HG03139 (cell line): ENCODE results near the gene ARHGAP20.
"Not testable (repeated sequence)": the region's sequence is repeated elsewhere in the genome, so short reads cannot be mapped to it uniquely, and the experiment has no call there.

ENCODE experiments used
- ATAC-seq: cut with Tn5 transposase; IDR thresholded peaks from one replicate; pipeline ENCODE4 v1.9.1; 2021; ENCODE audit not compliant: unreplicated experiment

ARHGAP20 gene

DNA sequence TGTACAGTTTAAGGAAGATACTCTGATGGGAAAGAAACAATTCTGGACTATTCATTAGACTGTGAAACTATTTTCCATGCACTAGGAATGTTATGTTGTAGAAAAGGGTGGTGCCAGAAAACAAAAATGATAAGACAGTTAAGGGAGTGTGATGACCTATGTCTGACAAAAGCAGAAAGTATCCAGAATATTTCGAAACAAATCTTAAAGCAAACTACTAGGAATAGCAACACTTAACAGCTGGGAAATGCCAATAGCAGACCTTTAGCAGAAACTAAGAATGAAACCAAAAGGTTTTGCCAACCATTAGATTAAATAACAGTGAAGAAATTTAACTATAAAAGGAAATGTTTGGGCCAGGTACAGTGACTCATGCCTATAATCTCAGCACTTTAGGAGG is 3.3 kb upstream of the ARHGAP20 start:
- ATAC-seq: no peak

DNA sequence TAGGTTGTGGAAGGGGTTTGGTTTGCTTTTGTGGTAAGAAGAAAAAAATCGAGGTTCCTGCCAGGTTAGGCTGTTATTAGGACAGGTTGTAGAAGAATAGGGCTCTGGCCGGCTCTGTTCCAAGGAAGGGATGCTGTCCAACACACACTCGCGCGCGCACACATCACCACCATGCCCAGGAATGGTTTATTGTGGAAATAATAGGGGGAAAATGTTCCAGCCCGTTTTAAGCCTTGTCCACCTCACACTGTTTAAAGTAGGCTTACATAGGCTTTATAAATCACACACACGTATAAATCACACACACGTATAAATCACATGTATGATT is 1.2 kb upstream of the ARHGAP20 start:
- ATAC-seq: no peak

GRCh38 chr11:110712659-110713448 is 617 bp upstream of the ARHGAP20 start:
- no peak for ATAC-seq

- no peak for ATAC-seq
These were observed 825 bp downstream of the ARHGAP20 start for GRCh38 chr11:110711448-110711775.

DNA sequence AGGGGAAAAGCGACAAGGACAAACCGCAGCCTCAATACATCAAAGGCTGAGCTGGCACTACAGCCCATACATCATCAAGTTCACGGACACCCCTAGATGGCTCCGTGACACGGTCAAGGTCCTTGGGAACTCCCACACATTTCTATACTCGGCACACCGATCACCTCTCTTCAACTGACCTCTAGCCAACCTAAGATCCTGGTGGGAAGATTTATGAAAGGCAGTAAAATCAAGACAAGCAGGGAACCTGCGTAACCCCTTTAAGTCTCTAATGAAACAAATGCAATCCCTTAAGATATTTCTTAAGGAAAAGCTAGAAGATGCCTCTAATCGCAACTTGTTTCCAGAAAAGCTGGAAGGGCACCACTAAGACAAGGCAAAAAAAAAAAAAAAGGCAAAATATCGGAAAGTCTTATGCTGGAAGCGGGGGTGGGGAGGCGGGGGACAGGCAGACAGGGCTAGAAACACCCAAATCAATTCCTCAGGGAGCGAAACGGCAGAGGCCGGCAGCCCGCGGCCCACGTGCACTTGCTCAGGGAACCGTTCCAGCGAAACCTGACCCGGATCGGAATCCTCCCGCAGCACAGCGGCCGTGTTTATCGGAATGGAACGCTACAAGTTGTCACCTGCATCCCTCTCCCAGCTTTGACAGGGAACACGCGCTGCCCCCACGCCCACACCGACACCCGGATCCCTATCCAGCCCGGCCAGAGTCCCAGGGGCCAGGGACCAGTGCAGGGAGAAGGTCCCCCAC is 1.4 kb downstream of the ARHGAP20 start:
- ATAC-seq: no peak

DNA sequence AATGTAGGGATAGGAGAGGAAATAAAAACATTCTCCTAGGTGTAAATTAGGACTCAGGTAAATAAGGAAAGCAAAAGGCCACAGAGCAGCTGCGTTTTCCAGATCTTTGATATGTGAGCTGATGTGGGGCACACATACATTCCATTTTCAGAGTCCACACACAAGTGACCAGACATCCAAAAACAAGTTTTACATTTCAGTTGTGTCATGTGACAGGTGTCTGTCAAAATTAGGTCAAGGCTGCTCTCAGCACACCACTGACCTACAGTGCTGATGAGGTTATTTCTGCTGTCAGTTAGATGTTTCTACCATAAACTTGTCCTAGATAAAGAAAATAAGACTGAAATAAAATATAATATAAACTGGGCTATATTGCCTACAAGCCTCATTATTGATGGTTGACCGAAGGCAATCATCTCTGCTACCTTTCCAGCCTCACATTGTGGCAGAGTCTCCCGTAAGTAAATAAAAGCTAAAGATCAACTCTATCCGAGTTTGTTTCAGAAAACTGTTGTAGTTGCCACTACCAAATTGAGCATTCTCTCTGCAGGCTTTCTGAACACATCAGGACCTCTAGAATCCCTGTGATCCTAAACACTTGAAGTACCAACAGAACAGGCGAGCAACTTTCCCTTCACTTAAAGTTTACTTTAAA is 7.9 kb downstream of the ARHGAP20 start:
- no peak for ATAC-seq

DNA sequence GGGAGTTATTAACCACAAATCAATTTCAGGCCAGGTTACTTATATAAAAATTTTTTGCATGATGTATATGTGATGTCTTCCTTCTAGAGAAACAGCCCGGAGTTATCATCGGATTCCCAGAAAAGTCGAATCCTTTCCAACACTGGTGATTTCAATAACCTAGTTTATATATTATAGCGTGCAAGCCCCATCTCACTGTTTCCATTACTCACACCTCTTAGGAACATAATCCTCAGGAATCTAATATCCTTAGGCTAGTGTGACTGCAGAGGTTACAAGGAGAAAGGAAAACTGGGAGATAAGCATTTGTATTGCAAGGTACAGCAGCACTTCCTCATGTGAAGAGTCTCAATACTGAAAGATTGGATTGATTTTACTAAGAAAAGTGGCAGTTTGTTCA is 20.3 kb downstream of the ARHGAP20 start:
- no peak for ATAC-seq

DNA sequence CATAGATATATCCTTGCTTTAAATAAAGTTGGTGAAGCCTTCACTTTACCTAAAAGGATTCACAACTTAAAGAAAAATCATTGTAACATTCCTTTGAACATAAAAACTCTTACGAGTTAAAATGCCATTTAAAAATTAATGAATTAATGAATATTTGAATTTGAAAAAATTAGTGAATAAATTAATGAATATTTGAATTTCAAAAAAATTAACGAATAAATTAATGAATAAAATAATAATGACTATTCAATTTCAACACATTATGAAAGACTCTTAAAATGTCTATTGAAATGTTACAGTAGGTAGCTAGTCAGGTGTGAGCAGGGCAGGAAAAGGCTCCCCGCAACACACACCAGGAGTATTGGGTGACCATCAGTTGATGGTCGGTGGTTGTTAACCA is 22.9 kb downstream of the ARHGAP20 start:
- ATAC-seq: no peak

DNA sequence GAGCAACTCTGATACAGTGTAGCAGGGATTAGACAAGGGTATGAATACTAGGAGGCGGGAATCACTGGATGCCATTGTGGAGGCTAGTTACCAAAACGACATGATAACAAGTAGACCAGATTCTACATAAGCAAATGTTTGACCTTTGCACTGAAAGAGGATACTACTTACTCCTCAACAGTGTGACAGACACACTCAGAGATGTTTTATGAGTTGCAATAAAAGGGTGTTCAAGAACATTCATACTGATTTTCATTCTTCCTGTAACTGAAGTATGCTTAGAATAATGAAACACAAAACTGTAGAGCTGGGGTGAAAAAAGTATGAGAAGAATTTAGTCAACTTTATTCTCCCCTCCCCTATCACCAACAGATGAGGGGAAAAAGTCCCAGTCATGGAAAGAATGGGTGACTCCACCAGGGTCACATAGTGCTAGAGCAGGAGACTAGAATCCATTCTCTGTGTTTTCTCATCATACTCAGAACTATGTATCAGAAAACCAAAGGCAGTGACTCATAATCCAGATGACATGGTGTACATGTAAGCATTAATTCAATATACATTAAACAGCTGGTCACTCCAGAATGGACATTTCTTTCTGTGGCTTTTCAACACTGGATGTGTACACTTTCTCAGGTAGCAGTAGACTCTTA is 32.8 kb downstream of the ARHGAP20 start:
- no peak for ATAC-seq

DNA sequence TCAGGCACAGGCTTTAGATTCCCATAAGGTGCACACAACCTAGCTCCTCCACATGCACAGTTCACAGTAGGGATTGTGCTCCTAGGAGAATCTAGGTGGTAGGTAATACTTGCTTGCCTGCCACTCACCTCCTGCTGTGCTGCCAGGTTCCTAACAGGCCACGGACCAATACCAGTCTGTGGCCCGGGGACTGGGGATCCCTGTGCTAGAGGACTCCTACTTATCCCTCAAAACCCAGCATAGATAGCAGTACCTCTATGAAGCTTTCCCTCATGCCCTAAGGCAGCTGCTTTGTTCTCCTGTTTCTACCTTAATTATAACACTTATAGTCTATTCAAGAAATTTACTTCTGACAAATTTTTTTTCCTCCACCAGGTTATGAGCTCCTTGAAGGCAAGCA is 36.7 kb downstream of the ARHGAP20 start:
- no peak for ATAC-seq

DNA sequence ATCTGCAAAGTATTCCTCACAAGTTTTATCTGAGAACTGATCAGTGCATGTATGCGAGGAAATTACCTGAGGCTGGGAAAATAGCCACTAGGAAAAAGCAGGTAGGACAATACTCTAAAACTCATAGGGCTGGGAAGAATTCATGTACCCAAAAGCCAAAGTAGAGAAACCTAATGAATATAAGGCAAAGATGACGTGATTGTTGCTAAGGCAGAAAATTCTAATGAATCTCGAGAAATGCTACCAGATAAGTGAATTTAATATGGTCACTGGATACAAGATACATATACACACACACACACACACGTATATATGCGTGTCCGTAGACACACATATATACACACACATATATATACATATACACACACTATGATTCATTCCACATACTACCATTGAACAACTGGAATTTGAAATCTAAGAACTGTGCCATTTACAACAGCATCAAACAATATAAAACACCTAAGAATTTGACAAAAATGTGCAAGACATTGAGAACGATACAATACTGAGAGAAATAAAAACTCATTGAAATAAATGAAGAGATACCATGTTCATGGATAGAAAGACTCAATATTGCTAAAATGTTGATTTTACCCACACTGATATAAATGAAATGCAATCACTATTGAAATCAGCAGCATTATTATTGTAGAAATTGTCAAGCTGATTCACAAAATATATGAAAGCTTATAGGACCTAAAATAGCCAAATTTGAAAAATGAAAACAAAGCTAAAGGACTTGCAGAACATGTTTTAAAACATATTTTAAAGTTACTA is 46.4 kb downstream of the ARHGAP20 start:
- no peak for ATAC-seq

DNA sequence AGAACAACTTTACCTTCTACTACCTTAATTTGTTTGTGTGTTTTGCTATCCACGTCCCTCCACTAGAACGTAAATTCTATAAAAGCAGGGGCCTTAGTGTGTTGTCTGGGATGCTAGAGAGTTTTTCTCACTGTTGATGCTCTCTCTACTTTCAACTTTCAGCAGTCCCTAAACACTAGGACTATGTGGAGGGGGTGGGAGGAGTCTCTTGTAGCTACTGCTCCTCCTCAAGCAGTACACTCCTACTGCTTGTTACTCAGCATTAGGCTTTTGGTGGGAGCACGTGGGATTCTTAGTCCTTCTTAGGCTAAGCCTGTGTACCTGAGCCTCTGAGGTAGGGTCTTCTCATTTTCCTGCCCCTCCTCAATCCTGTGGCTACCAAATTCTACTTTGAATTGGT is 56.3 kb downstream of the ARHGAP20 start:
- ATAC-seq: no peak

DNA sequence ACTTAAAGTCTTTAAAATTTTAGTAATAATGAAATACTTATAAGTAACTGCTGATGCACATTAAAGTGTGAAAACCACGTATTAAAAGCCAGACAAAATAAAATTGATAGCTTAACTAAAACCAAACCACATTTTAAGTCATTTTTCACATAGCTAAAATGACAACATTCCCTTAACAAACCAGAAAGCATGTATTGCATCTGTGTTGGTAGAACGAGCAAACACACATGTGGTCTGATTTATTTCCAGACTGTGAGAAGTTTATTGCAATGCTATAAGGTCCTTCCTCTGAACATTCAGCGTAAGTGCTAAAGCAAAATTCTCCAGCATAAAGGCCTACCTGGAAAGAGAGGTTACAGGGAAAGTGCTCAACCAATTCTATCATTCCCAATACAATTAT is 57.8 kb downstream of the ARHGAP20 start:
- ATAC-seq: no peak

GRCh38 chr11:110645253-110645652 is 67.0 kb downstream of the ARHGAP20 start:
- ATAC-seq: no peak

DNA sequence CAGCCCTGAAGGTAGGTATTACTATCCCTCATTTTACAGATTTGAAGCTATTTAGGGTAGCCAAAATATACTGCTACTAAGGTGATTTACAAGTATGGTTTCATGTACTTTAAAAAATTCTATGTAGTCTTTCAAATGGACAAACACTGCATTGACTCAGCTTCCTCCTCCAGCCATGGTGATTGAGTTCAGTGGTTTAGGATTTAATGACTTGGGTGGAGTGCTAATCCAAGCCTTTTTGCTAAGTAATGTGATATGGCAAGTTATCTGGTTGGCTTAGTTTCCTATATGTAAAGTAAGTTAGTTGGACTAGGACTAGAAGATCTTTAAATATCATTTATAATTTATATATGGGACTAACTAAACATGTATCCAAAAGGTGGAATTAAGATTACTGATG is 77.9 kb downstream of the ARHGAP20 start:
- ATAC-seq: no peak

DNA sequence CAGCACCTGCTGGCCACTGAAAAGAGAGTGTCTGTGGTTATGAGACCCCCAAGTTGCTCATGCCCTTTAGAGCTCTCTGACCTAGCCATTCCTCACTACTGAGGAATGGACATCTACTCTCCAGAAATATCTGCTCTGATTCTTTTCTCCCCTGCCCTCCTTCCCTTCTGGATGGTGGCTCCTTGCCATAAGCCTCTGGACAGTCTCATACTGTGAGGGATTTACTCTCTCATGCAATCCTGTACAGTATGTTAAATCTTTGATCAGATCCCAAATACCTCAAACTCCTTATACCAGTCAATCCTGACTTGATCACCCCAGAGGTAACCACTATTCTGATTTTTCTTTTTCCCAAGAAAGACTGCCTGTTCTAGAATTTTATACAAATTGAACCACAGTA is 80.7 kb downstream of the ARHGAP20 start:
- ATAC-seq: no peak

DNA sequence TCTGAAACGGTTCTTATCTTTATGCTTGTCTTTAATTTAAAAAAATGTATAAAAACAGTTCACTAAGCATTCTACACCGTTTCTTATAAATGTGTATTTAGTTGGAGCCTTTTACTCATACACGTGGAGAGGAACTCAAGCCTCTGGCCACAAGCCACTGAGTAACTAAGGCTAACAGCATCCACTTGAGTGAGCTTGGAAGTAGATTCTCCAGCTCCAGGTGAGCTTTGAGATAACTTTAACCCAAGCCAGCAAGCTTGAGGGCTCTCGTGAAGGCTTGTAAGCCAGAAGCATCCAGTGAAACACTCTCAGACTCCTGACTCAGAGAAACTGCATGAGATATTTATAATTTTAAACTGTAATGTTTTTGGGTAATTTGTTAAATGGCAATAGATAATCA is 82.6 kb downstream of the ARHGAP20 start:
- ATAC-seq: no peak

- ATAC-seq: no peak
These were observed 90.4 kb downstream of the ARHGAP20 start for GRCh38 chr11:110621826-110622225.

GRCh38 chr11:110619366-110619765 is 92.9 kb downstream of the ARHGAP20 start:
- ATAC-seq: not testable (repeated sequence)

DNA sequence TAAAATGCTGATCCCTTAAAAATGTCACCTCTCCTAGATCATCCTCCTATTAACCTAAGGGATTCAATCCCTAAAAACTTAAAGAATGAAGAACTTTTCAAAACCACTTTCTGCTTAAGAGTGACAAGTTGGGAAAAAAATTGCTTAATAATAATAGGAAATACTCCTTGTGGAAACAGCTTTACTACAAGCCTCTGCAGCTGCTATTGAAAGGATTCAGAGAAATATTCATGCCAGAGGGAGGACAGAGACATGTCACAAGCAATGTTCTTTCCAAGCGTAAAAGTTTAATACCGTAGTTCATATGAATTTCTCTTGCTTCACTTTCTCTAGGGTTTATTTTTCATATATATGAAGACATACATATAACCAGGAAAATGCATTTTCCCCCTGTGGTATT is 98.2 kb downstream of the ARHGAP20 start:
- ATAC-seq: no peak
